Measurements from ENCODE around the gene TPR. TPM values are rescaled to one million over a fixed set of nuclear protein-coding genes. Genes with fewer than 3 reads are reported as not detected.

The TPR gene
- total and polyA plus RNA-seq, 2 of the 8 experiments (the other 6 are each of a cell fraction or from before 2014, with no cell fraction given), result 57.1 to 102 TPM

DNA sequence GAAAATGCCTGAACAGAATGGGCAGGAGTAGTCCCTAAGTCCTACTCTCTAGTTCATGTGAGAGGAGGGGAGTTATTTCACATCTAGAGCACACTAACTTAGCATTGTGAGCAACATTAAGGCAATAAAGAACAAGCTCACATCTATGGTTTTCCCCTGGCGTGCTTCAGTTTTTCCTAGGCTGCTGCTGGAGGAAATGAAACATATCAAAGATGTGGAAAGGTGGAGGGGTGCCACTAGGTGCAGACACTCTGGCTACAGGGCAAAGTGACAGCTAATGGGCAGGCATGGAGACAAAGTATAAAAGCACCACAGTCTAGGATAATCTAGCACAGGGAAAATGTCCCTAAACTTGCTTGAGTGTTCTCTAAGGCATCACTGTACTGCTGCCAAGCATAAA lies 82.2 kb downstream of the TPR start:
- H3K79me1 ChIP-seq (ENCODE audit: low read depth, low read length), result no peaks in the 10 kb centered on the region
- no peak overlapping the region for H3K27ac ChIP-seq (ENCODE audit: low read depth, low read length)
- DNase-seq (ENCODE audit: low read depth in 1 of 2, low spot score in 2 of 2) (no peak), FAIRE-seq (no peak)
- H2BK15ac ChIP-seq (ENCODE audit: low read length), result no peak overlapping the region
- H2BK20ac ChIP-seq (ENCODE audit: low read length), result no peak overlapping the region
- H2AK5ac ChIP-seq (ENCODE audit: low read depth, low read length), result no peak overlapping the region
- no peaks in the 10 kb centered on the region for H3K23me2 ChIP-seq (ENCODE audit: low read depth, low read length)
- H2BK120ac ChIP-seq (replicated peaks; ENCODE audit: low read depth, low read length), result no peak overlapping the region
- H4K8ac ChIP-seq (ENCODE audit: extremely low read depth, insufficient read depth, low read length), result no peak overlapping the region
- H3K9ac ChIP-seq (replicated peaks in 1 of 4; ENCODE audit: extremely low read depth in 1 of 4, low read depth in 3 of 4, low read length in 3 of 4), result no peak overlapping the region
- H3K4ac ChIP-seq (replicated peaks; ENCODE audit: insufficient read length, low read depth, low read length), result no peak overlapping the region
- no peak overlapping the region for H3K23ac ChIP-seq (ENCODE audit: insufficient read length)
- no peaks in the 10 kb centered on the region for H4K20me1 ChIP-seq (replicated peaks in 1 of 2; ENCODE audit: control insufficient read depth in 1 of 2, insufficient read depth in 2 of 2, low read length in 2 of 2)
- H3K18ac ChIP-seq (ENCODE audit: extremely low read depth, low read length), result no peak overlapping the region
- H3K14ac ChIP-seq (ENCODE audit: insufficient read length), result no peak overlapping the region
- ChIA-PET POLR2A (ENCODE audit: partially characterized antibody) (no interaction called here), CTCF (ENCODE audit: partially characterized antibody) (interaction anchor here (0.8 to 1.8 kb wide), 4 partner anchors 12 to 81 kb away, joined by 3 to 14 read pairs (median 4); no protein-coding TSS in a partner anchor)
- 100% methylated on average over 1 of the region's 1 CpG; no CpG with 5 or more reads in 1 of the 2 experiments for WGBS, 2 experiments (ENCODE audit: extremely low coverage in 1 of 2, insufficient coverage in 1 of 2, insufficient read length in 1 of 2, insufficient replicate concordance in 2 of 2, low coverage in 1 of 2, low lambda C conversion rate in 2 of 2, missing lambda C conversion rate in 1 of 2)
- no peak overlapping the region for H2AFZ ChIP-seq (ENCODE audit: low read length)
- H3K4me1 ChIP-seq (replicated peaks in 1 of 4; ENCODE audit: control insufficient read depth in 3 of 4, insufficient read depth in 4 of 4, low read length in 3 of 4), result no peaks in the 10 kb centered on the region
- H3K56ac ChIP-seq (replicated peaks; ENCODE audit: insufficient read length, low read depth, low read length), result no peak overlapping the region
- no peak overlapping the region for H3K4me2 ChIP-seq (ENCODE audit: insufficient read depth in 1 of 2, low read depth in 2 of 2, low read length in 2 of 2)
- H4K91ac ChIP-seq (replicated peaks; ENCODE audit: insufficient read length, low read length), result no peak overlapping the region
- no peaks in the 10 kb centered on the region for H3K36me3 ChIP-seq (ENCODE audit: control insufficient read depth in 2 of 4, insufficient read depth in 4 of 4, low read length in 3 of 4)
- H3K79me2 ChIP-seq (ENCODE audit: control insufficient read depth in 1 of 2, insufficient read depth in 2 of 2, low read length in 2 of 2), result no peaks in the 10 kb centered on the region
- no peak overlapping the region for H2BK12ac ChIP-seq (ENCODE audit: low read depth, low read length)
- H3K27me3 ChIP-seq (replicated peaks in 1 of 4; ENCODE audit: control insufficient read depth in 3 of 4, extremely low read depth in 1 of 4, insufficient read depth in 3 of 4, low read length in 3 of 4), result no peaks in the 10 kb centered on the region
- no peak overlapping the region for H3K4me3 ChIP-seq (ENCODE audit: extremely low read depth in 1 of 4, insufficient read depth in 2 of 4, low read depth in 3 of 4, low read length in 4 of 4)
- H3K9me3 ChIP-seq (ENCODE audit: insufficient read depth in 2 of 2, low read depth in 1 of 2, low read length in 1 of 2), result no peaks in the 10 kb centered on the region
- H2BK5ac ChIP-seq (ENCODE audit: low read depth, low read length), result no peak overlapping the region
- no peak overlapping the region for H4K5ac ChIP-seq (ENCODE audit: insufficient read length, low read depth, low read length)
- TF ChIP-seq SP2 (IDR thresholded peaks at IDR 0.05; ENCODE audit: low read length) (no peak), SIX5 (IDR thresholded peaks at IDR 0.05; ENCODE audit: low read depth, low read length) (no peak), YY1 (IDR thresholded peaks at IDR 0.05; ENCODE audit: low read depth, low read length) (no peak), CHD1 (IDR thresholded peaks at IDR 0.05; ENCODE audit: low read depth, low read length) (no peak), TAF1 (IDR thresholded peaks at IDR 0.05; ENCODE audit: low read depth, low read length) (no peak), NRF1 (IDR thresholded peaks at IDR 0.05; ENCODE audit: low read depth, low read length) (no peak), JUND (IDR thresholded peaks at IDR 0.05; ENCODE audit: low read length) (no peak), HDAC2 (IDR thresholded peaks at IDR 0.05; ENCODE audit: borderline replicate concordance in 1 of 2, low read depth in 2 of 2, low read length in 2 of 2) (no peak), BRCA1 (IDR thresholded peaks at IDR 0.05; ENCODE audit: low read depth, low read length) (no peak), RAD21 (IDR thresholded peaks at IDR 0.05 in 1 of 2, conservative IDR thresholded peaks at IDR 0.05 in 1 of 2; ENCODE audit: low read depth in 2 of 2, low read length in 2 of 2) (no peak), PHF8 (conservative IDR thresholded peaks at IDR 0.05; ENCODE audit: low read depth, low read length) (no peak), TAF7 (optimal IDR thresholded peaks at IDR 0.05; ENCODE audit: borderline replicate concordance, low read depth, low read length) (no peak)
- TF ChIP-seq, protein P1, sequence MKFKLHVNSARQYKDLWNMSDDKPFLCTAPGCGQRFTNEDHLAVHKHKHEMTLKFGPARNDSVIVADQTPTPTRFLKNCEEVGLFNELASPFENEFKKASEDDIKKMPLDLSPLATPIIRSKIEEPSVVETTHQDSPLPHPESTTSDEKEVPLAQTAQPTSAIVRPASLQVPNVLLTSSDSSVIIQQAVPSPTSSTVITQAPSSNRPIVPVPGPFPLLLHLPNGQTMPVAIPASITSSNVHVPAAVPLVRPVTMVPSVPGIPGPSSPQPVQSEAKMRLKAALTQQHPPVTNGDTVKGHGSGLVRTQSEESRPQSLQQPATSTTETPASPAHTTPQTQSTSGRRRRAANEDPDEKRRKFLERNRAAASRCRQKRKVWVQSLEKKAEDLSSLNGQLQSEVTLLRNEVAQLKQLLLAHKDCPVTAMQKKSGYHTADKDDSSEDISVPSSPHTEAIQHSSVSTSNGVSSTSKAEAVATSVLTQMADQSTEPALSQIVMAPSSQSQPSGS (IDR thresholded peaks at IDR 0.05; ENCODE audit: low read length), result no peak
